SK-N-MC (cell line): ENCODE measurements around the gene GARIN5A.

Experiments
- EZH2 ChIP-seq: fragments of 200-600 bp; sonication (generic); IDR thresholded peaks from one replicate; pipeline ENCODE4 v1.6.1; 2017; ENCODE audit warnings: antibody characterized with exemption
- FOXP2 ChIP-seq: optimal IDR thresholded peaks from 2 replicates; pipeline ENCODE3; 2011; ENCODE audit warnings: mild to moderate bottlenecking, moderate library complexity; ENCODE audit not compliant: insufficient read depth; ENCODE audit errors: extremely low read length, control extremely low read depth
- POLR2AphosphoS5 ChIP-seq: IDR thresholded peaks from 2 replicates; pipeline ENCODE4 v1.6.1; 2012; ENCODE audit warnings: mild to moderate bottlenecking, low read depth, low read length, borderline replicate concordance

DNA sequence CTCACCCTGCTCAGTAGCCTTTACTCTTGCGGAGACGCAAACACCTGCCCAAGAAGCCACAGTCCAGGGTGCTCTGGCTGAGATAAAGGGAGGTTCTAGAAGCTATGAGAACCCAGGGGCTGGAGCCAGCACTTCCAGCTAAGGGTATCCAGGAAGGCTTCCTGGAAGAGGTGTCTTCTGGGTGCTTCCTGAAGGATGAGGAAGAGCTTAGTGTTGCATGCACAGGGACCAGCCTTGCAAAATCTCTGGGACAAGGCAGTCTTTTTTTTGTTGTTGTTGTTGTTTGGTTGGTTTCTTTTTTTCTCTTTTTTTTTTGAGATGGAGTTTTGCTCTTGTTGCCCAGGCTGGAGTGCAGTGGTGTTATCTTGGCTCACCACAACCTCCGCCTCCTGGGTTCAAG lies 23.4 kb downstream of the GARIN5A start:
- TF ChIP-seq EZH2: no peak
- no peak for TF ChIP-seq POLR2AphosphoS5
- no peak for TF ChIP-seq FOXP2
